NCI-H69 (cell line): ENCODE data around the gene CSRP3.

Experiments used
- DNase-seq: peaks from one replicate; lab custom pipeline; 2025; lab: John Stamatoyannopoulos, UW

Gene CSRP3

GRCh38 chr11:19201737-19202605, at the start of gene CSRP3:
CSRP3 (minus strand) TSS chr11:19201983; CDS start chr11:19192448, 9,535 bp downstream.
- DNase-seq: no peak

- no peak for DNase-seq
Observed at GRCh38 chr11:19251577-19251976, 49.8 kb upstream of the CSRP3 start.

GRCh38 chr11:19246816-19247215, 45.0 kb upstream of the CSRP3 start:
- DNase-seq: no peak

GRCh38 chr11:19245351-19245750, 43.6 kb upstream of the CSRP3 start:
- DNase-seq: no peak

GRCh38 chr11:19244621-19245020, 42.8 kb upstream of the CSRP3 start:
- no peak for DNase-seq

- DNase-seq: no peak
Observed at GRCh38 chr11:19244084-19244483, 42.3 kb upstream of the CSRP3 start.

- peak; percentile 33 for DNase-seq
Observed at GRCh38 chr11:19243613-19244012, 41.8 kb upstream of the CSRP3 start.

GRCh38 chr11:19243143-19243542, 41.4 kb upstream of the CSRP3 start:
- DNase-seq: peak; percentile 33

GRCh38 chr11:19242179-19242932, 40.6 kb upstream of the CSRP3 start:
- peak; percentile 50 for DNase-seq

- DNase-seq: peak; percentile 73
Observed at GRCh38 chr11:19241260-19242178, 39.7 kb upstream of the CSRP3 start.

GRCh38 chr11:19240420-19241259, 38.9 kb upstream of the CSRP3 start, which contains the start of gene E2F8:
E2F8 (minus strand) TSS chr11:19240945; CDS start chr11:19240121, 824 bp downstream.
- peak; percentile 98 for DNase-seq

GRCh38 chr11:19239039-19239438, 37.3 kb upstream of the CSRP3 start:
- peak; percentile 7 for DNase-seq

- DNase-seq: peak; percentile 15
Observed at GRCh38 chr11:19237813-19238212, 36.0 kb upstream of the CSRP3 start.

GRCh38 chr11:19237381-19237780, 35.6 kb upstream of the CSRP3 start:
- DNase-seq: no peak

- DNase-seq: no peak
Observed at GRCh38 chr11:19234231-19234817, 32.5 kb upstream of the CSRP3 start.

- DNase-seq: no peak
Observed at GRCh38 chr11:19232910-19233503, 31.2 kb upstream of the CSRP3 start.

- no peak for DNase-seq
Observed at GRCh38 chr11:19229671-19230070, 27.9 kb upstream of the CSRP3 start.

- DNase-seq: no peak
Observed at GRCh38 chr11:19228968-19229367, 27.2 kb upstream of the CSRP3 start.

GRCh38 chr11:19226378-19227195, 24.8 kb upstream of the CSRP3 start:
- DNase-seq: no peak
